ENCODE data around the gene ETV6.

The ETV6 gene

DNA sequence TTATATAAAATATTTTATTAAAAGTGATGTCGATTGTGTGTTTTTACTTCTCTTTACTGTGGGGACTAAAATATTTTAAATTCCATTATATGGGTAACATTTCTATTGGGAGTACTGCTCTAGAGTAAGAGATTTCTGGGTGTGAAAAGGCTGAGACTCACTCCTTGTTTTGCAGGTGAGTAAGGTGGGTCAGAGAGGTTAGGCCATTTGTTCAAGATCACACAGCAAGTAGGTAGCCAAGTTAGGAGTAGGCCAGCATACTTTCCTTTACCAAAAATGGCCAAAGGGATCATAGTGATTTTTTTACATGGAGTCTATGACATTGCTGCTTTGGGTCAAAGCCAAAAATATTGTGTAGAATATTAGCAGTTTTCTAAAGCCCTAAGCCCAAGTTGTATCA lies 138.0 kb downstream of the ETV6 start:
- H3K4me1 ChIP-seq (ENCODE audit: control insufficient read depth, insufficient read depth, low read length): peaks cover 22% of the 10 kb centered on the region
- H3K4me3 ChIP-seq (ENCODE audit: low read length): no peak overlapping the region
- H3K27me3 ChIP-seq (replicated peaks; ENCODE audit: control insufficient read depth, insufficient read depth, low read length): no peaks in the 10 kb centered on the region
- H3K9me3 ChIP-seq (ENCODE audit: control insufficient read depth, low read length): no peaks in the 10 kb centered on the region
- DNase-seq (ENCODE audit: low read depth): no peak
- no peak overlapping the region for H3K9ac ChIP-seq (ENCODE audit: low read length)
- H3K36me3 ChIP-seq (ENCODE audit: control insufficient read depth, insufficient read depth, low read length, severe bottlenecking): no peaks in the 10 kb centered on the region

DNA sequence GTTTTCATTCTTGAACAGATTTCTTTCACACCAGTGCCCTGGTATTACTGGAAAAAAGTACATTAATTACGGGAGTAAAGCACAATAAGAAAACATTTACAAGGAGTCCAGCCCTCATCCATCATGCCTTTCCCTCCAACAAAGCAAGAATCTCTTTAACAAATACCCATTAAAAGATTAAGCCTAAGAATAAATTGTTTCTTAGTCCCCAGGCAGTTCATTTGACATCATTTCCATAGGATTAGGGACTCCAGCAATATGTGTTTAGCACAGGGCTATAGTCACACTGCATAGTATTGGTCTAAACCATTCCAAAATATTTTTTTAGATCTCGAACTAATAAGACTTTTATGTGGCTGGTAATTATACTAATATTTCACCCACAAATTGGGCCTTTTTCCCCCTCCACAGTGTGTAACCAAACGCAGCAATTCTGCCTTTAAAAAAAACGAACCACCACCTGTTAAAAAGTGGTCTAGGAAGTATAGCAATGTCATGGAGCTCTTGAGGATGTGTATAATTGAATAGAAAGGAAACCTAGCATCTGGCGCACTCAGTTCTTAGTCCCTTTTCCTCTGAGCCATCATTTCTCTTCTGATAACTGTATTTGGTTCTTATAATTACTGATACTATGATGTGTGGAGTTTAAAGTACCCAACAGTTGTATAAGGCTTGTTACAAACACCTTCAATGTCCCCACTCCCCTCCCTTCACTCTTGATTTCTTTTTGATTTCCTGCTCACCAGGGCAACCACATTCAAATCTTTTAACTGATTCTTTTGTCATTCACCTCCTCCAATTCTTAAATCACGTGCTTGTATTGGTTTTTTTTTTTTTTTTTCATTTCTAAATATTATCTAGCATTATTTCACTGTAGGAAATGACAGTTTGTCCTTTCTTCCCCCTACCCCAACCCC lies 138.7 kb downstream of the ETV6 start:
- no peak for DNase-seq (ENCODE audit: low read depth)
- Histone ChIP-seq H3K36me3 (ENCODE audit: control insufficient read depth, insufficient read depth, low read length, severe bottlenecking) (no peaks in the 10 kb centered on the region), H3K9me3 (ENCODE audit: control insufficient read depth, low read length) (no peaks in the 10 kb centered on the region), H3K27me3 (replicated peaks; ENCODE audit: control insufficient read depth, insufficient read depth, low read length) (no peaks in the 10 kb centered on the region), H3K9ac (ENCODE audit: low read length) (no peak overlapping the region), H3K4me1 (ENCODE audit: control insufficient read depth, insufficient read depth, low read length) (peaks cover 22% of the 10 kb centered on the region), H3K4me3 (ENCODE audit: low read length) (no peak overlapping the region)

DNA sequence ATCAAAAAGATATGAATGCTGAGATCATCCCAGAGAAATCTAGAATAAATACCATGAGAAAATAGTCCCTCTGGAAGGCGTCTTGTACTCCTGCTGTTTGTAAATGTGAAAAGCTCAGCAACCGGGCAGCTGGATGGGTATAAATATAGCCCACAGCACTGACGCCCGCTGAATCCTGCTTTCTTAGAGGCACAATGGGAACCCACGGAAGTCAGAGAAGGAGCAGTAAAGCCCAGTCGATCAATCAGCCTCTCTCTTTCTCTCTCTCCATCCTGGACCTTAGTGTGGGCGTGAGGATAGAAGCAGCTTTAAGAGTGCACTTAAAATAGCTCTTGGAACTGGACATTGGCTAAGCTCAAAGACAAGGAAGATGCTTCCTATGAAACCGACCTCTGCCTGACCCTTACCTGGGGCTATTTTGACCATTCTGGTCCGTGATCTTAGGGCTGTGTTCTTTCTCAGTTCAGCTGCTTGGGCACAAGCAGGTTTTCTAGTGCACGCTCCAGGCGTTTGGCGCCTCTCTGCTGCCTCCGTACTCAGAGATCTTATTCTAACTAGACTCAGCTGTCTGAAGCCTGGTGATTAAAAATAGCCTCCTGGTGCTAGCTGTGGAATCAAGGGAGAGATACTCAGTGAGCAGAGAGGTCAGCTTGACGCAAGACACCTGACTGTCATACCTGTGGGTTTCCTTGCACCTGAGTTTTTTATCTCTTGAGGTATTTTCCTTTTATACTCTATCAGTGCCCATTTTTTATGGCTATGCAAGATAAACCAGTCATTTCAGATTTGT lies 144.6 kb downstream of the ETV6 start:
- H3K4me1 ChIP-seq (ENCODE audit: control insufficient read depth, insufficient read depth, low read length): no peaks in the 10 kb centered on the region
- H3K9me3 ChIP-seq (ENCODE audit: control insufficient read depth, low read length): no peaks in the 10 kb centered on the region
- no peak overlapping the region for H3K9ac ChIP-seq (ENCODE audit: low read length)
- no peaks in the 10 kb centered on the region for H3K36me3 ChIP-seq (ENCODE audit: control insufficient read depth, insufficient read depth, low read length, severe bottlenecking)
- H3K4me3 ChIP-seq (ENCODE audit: low read length): no peak overlapping the region
- DNase-seq (ENCODE audit: low read depth): no peak
- no peaks in the 10 kb centered on the region for H3K27me3 ChIP-seq (replicated peaks; ENCODE audit: control insufficient read depth, insufficient read depth, low read length)

DNA sequence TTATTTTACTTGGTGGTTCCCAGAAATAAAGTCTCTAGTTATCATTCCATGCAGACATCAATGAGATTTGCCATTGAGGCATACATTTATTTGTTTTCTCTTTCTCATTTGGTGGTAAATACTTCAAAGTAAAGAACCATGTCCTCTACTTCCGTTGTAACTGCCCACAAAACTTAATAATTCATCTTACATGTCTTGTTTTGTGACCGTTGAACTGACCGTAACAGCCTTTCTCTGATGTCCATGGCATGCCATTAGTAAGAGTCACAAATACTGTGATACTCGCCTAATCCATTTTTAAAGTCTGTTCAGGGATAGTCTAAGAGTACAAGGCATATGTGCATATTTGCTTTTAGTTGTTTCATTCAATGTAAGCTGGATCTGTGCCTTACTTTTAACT lies 145.3 kb downstream of the ETV6 start:
- H3K4me1 ChIP-seq (ENCODE audit: control insufficient read depth, insufficient read depth, low read length): no peaks in the 10 kb centered on the region
- no peak overlapping the region for H3K4me3 ChIP-seq (ENCODE audit: low read length)
- H3K36me3 ChIP-seq (ENCODE audit: control insufficient read depth, insufficient read depth, low read length, severe bottlenecking): no peaks in the 10 kb centered on the region

DNA sequence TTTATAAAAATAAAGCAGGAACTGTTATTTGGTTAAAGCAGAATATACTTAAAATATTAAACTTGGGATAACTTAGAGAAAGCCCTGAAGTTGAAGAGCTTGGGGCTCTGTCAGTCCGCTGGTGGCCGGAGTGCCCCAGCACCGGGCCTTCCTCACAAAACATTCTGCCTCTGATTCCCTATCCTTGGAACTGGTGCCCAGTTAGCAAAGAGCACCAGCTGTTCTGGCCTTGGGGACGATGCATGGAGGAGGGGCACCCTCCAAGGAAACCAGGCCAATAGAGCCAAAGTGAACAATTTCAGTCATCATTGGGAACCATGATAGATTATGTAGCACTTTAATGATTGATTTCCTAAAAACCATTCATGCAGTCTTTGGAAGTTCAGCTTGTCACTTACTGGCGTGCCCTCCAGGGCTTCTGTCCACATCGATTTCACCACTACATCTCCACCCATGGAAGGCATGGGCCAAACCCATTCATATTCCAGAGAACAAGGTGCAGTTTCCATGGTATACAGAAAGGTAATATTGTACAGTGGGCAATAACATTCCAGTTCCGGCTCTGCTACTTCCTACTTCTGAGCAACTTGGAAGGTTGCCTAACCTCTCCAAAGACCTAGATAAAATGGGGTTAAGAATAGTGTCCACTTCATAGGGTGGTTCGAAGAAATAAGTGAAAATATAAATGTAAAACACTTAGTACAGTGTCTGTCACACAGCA lies 145.9 kb downstream of the ETV6 start:
- Histone ChIP-seq H3K9ac (ENCODE audit: low read length) (no peak overlapping the region), H3K4me1 (ENCODE audit: control insufficient read depth, insufficient read depth, low read length) (no peaks in the 10 kb centered on the region), H3K27me3 (replicated peaks; ENCODE audit: control insufficient read depth, insufficient read depth, low read length) (no peaks in the 10 kb centered on the region), H3K9me3 (ENCODE audit: control insufficient read depth, low read length) (no peaks in the 10 kb centered on the region), H3K36me3 (ENCODE audit: control insufficient read depth, insufficient read depth, low read length, severe bottlenecking) (no peaks in the 10 kb centered on the region), H3K4me3 (ENCODE audit: low read length) (no peak overlapping the region)
- no peak for DNase-seq (ENCODE audit: low read depth)

More for the DNA sequence above, 145.3 kb downstream of the ETV6 start:
- DNase-seq (ENCODE audit: low read depth): no peak
- H3K9me3 ChIP-seq (ENCODE audit: control insufficient read depth, low read length): no peaks in the 10 kb centered on the region
- no peaks in the 10 kb centered on the region for H3K27me3 ChIP-seq (replicated peaks; ENCODE audit: control insufficient read depth, insufficient read depth, low read length)
- no peak overlapping the region for H3K9ac ChIP-seq (ENCODE audit: low read length)

DNA sequence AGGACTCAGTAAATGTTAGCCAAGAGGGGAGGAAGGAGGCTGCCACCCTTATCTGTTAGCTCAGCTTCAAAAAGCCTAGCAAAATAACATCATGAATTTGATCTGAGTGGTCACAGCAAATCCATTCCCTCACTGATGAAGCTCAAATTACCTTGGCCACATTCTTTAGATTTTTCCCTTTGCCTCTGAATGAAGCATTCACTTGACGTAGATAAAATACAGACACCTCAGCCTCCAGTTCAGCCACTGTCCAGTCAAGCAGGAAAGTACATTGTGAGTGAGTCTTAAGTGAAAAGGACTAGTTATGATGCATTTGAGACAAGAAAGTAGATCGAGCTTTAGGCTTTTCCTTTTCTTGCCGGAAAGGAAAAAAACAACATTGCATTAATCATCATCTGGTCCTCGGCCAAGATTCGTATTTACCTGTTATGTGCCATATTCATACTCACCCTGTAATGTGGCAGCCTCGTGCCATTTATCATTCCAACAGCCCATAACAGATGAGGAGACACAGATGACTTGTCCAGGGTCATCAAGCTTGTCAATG lies 146.5 kb downstream of the ETV6 start:
- H3K4me3 ChIP-seq (ENCODE audit: low read length): no peak overlapping the region
- DNase-seq (ENCODE audit: low read depth): peak; percentile 58

DNA sequence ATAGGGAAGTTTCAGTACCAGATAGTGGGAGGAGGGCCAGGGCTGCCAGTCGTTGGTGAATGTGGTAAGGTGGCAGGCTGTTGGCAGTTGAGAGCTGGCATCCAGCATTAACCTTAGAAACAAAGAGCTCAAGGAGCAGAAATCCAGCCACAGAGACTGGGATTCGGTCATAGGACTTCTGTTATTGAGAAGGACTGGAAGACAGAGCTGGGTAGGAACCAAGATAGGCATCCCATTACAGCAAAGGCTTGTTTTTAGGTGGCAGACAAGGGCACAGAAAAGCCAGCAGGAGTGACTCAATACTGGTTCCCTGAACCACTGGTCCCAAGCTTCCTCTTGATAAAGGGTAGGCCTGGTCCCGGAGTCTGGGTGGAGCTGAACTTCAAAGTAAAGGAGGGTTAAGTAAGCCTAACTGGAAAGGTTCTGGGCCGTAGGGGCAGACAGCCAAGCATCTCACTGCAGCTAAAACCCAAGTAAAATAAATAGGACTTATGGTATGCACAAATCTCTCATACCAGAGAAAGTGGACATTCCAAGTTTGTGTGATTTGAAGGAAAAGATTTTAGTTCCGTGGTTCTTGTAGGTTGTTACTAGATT lies 147.9 kb downstream of the ETV6 start:
- Histone ChIP-seq H3K9ac (ENCODE audit: low read length) (no peak overlapping the region), H3K36me3 (ENCODE audit: control insufficient read depth, insufficient read depth, low read length, severe bottlenecking) (no peaks in the 10 kb centered on the region), H3K4me1 (ENCODE audit: control insufficient read depth, insufficient read depth, low read length) (no peaks in the 10 kb centered on the region), H3K9me3 (ENCODE audit: control insufficient read depth, low read length) (no peaks in the 10 kb centered on the region), H3K4me3 (ENCODE audit: low read length) (no peak overlapping the region), H3K27me3 (replicated peaks; ENCODE audit: control insufficient read depth, insufficient read depth, low read length) (no peaks in the 10 kb centered on the region)
- DNase-seq (ENCODE audit: low read depth): peak; percentile 82

More for the DNA sequence above, 146.5 kb downstream of the ETV6 start:
- no peaks in the 10 kb centered on the region for H3K9me3 ChIP-seq (ENCODE audit: control insufficient read depth, low read length)
- no peaks in the 10 kb centered on the region for H3K36me3 ChIP-seq (ENCODE audit: control insufficient read depth, insufficient read depth, low read length, severe bottlenecking)
- H3K4me1 ChIP-seq (ENCODE audit: control insufficient read depth, insufficient read depth, low read length): no peaks in the 10 kb centered on the region
- no peaks in the 10 kb centered on the region for H3K27me3 ChIP-seq (replicated peaks; ENCODE audit: control insufficient read depth, insufficient read depth, low read length)
- H3K9ac ChIP-seq (ENCODE audit: low read length): no peak overlapping the region

DNA sequence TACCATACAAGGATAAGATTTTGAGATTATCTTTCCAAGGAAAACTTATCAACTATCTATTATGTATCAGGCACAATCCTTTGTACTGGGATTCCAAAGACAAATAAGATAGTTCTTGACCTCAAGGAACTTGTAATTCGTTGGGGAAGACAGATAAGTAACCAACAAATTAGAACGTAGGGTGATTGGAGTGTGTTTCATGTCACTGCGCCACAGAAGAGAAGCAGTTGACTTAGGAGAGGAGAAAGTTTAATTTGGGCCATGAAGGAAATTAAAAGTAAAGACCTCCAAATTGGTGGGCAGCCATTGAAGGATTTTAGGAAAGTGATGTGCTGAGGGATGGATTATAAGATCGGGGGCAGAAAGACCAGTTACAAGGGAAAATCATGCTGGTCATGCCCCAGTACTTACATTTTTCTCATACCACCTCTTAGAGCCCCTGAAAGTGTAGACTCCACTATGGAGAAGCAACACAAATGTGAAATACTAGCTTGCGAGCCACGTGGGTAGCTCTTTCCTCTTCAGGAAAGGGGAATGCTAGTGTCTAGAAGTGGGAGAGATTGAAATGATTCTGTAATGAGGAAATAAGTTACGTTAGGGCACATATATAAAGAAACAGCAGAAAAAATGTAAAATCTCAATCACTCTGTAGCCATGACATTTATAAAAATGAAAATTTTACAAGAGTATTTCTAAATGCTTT lies 148.7 kb downstream of the ETV6 start:
- H3K36me3 ChIP-seq (ENCODE audit: control insufficient read depth, insufficient read depth, low read length, severe bottlenecking): no peaks in the 10 kb centered on the region
- no peak overlapping the region for H3K9ac ChIP-seq (ENCODE audit: low read length)
- no peak overlapping the region for H3K4me3 ChIP-seq (ENCODE audit: low read length)
- no peaks in the 10 kb centered on the region for H3K27me3 ChIP-seq (replicated peaks; ENCODE audit: control insufficient read depth, insufficient read depth, low read length)
- no peaks in the 10 kb centered on the region for H3K4me1 ChIP-seq (ENCODE audit: control insufficient read depth, insufficient read depth, low read length)
- H3K9me3 ChIP-seq (ENCODE audit: control insufficient read depth, low read length): no peaks in the 10 kb centered on the region
- no peak for DNase-seq (ENCODE audit: low read depth)

DNA sequence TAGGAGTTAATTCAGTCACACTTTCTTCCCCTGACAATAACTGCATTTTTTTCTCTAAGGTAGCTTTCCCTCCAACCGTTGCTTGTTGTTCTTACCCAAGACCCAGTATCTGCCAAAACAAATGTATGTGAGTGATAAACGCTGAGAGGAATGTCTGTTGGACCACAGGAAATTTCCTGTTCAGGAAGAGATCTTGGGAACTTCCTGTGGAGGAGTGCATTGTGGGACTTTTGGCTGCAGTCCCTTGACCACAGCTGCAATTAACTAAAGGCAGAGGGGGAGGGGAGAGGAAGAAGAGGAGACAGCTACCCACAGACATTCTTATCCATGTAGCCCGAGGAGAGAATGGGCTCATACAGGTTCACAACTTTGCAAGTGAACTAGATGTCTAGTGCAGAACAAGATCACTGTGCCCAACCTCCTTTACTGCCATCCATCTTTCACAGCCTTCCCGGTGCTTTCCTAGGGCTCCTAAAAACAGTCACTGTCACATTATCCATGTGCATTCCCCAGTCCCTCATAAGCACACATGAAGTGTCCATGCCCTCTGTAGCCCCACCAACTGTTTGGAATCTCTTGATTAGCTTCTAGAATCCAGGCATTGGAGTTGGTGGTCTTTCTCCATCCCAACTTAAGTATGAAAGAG lies 149.5 kb downstream of the ETV6 start:
- DNase-seq (ENCODE audit: low read depth): peak; percentile 48
- Histone ChIP-seq H3K4me3 (ENCODE audit: low read length) (no peak overlapping the region), H3K9ac (ENCODE audit: low read length) (no peak overlapping the region), H3K27me3 (replicated peaks; ENCODE audit: control insufficient read depth, insufficient read depth, low read length) (no peaks in the 10 kb centered on the region), H3K36me3 (ENCODE audit: control insufficient read depth, insufficient read depth, low read length, severe bottlenecking) (no peaks in the 10 kb centered on the region), H3K9me3 (ENCODE audit: control insufficient read depth, low read length) (no peaks in the 10 kb centered on the region), H3K4me1 (ENCODE audit: control insufficient read depth, insufficient read depth, low read length) (no peaks in the 10 kb centered on the region)

DNA sequence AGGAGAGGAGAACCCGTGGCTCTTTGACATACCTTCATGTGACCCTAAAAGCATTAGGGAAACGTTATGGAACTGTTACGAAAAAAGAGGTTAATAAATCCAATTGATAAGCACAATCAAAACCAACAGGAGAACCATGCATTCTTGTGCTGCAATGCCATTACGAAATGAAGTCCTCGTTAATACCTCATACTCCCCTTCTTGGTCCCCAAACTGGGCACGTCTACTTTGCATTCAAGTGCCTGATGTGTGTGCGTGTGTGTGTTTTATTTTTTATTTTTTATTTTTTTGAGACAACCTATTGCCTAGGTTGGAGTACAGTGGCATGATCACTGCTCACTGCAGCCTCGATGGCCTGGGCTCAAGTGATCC lies 150.0 kb downstream of the ETV6 start:
- Histone ChIP-seq H3K4me3 (ENCODE audit: low read length) (no peak overlapping the region), H3K27me3 (replicated peaks; ENCODE audit: control insufficient read depth, insufficient read depth, low read length) (no peaks in the 10 kb centered on the region), H3K9ac (ENCODE audit: low read length) (no peak overlapping the region), H3K36me3 (ENCODE audit: control insufficient read depth, insufficient read depth, low read length, severe bottlenecking) (no peaks in the 10 kb centered on the region), H3K9me3 (ENCODE audit: control insufficient read depth, low read length) (no peaks in the 10 kb centered on the region), H3K4me1 (ENCODE audit: control insufficient read depth, insufficient read depth, low read length) (no peaks in the 10 kb centered on the region)
- no peak for DNase-seq (ENCODE audit: low read depth)
